NCI-H82 treated with DMSO at 0.1 percent for 48 hours (cell line): Measurements from ENCODE around the gene ATCAY.
"Not testable (repeated sequence)": the region's sequence is repeated elsewhere in the genome, so short reads cannot be mapped to it uniquely, and the experiment has no call there.

ENCODE experiments used
- DNase-seq: peaks from one replicate; lab custom pipeline; 2025; ENCODE audit not compliant: unreplicated experiment; lab: John Stamatoyannopoulos, UW

Gene ATCAY

DNA sequence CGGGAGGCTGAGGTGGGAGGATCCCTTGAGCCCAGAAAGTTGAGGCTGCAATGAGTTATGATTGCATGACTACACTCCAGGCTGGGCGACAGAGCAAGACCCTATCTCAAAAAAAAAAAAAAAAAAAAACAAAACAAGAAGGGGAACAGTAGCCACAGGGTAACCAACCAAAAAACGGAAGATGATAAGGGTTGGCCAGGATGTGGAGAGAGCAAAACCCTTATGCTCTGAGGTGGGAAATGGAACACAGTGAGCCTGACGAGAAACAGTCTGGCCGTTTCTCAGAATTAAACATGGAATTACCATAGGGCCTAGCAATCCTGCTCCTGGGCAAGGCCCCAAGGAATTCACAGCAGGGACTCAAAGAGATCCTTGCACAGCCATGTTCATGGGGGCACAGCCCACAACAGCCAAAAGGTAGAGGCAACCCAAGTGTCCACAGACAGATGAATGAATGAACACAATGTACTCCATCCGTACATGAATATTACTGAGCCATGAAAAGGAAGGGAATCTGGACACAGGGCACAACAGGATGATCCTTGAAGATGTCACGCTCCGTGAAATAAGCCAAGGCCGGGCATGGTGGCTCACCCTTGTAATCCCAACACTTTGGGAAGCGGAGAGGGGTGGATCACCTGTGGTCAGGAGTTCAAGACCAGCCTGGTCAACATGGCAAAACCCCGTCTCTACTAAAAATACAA lies 63.7 kb downstream of the ATCAY start:
- DNase-seq = no peak

GRCh38 chr19:3945838-3946237 lies 65.4 kb downstream of the ATCAY start:
- no peak for DNase-seq

GRCh38 chr19:3947316-3947933 lies 66.9 kb downstream of the ATCAY start:
- DNase-seq = not testable (repeated sequence)

DNA sequence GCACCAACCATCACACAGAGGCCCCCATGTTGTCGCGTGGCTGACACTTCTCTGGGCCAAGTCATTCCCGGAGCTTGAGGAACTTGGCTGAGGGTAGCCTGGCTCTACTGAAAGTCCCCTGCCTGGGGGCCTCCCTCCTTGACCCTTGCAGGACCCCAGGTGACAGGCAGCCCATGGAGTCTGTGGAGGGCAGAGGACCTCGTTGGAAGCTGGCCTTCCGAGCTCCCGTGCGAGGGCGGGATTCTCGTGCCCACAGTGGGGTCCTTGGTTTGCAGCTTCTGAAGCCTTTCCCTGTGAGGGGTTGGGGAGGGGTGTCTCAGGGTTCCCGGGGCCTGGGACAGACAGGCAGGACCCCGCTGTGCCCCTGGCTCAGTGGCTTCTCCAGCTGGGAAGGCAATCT lies 68.8 kb downstream of the ATCAY start:
- DNase-seq = no peak

- no peak for DNase-seq
Observed at GRCh38 chr19:3949997-3950859, 69.7 kb downstream of the ATCAY start.

DNA sequence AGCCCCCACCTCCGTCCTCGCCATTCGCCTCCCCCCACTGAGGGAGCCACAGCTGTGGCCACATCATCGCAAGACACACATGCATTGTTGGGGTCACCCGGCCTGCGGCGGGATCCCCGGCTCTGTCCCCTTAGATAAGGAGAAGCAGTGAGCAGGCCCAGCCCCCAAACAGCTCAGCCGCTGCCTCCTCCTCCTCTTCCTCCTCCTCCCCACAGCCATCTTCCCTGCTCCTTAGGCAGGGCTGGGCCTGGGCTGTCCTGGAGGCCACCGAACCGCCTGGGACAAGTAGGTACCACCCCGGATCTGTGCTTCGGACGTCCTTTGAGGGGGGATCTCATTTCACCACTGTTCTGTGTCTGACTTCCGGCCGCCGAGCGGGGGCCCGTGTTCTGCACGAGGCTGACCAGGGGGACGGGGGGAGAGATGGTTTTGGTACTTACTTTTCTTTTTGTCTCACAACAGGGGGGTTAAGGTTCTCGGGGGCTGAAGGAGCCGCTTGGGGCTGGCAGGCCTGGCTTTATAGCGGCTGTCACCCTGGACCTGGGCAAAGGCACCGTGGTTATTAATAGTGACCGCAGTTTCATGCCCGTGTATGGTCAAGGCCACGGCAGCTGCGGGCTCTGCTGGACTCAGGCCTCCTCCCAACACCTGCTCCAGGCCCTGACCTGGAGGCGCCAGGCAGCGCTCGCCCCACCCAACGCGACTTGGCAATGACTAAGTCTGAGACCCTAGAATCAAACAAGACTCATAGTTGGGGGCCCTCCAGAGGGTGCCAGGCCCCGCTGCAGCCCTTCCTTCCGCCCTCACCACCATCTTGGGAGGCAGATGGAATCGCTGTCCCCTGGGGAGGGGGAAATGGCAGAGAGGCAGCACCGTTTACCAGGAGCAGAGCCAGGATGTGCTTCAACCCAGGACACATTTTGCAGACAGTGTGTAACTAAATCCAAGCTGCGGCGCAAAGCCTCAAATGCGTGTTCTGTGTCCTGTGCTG lies 70.7 kb downstream of the ATCAY start:
- no peak for DNase-seq

GRCh38 chr19:3952755-3953276 lies 72.3 kb downstream of the ATCAY start:
- DNase-seq = not testable (repeated sequence)

DNA sequence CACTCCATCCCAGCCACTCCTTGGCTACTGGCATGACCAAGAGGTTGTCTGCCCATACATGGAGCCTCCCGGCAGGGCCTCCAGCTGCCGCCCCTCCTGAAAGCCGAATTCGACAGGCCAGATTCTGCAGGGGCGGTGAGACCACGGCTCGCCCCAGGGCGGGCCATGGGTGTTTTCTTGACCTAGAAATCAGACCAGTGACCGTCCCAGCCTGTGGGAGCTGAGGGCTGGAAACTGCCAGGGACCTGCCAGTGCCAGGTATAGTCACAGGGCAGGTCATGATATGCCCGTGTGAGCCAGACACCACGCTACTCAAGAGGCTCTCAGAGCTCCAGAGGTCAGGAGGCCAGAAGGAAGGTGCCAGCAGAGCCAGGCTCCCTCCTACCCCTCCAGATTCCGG lies 73.6 kb downstream of the ATCAY start:
- no peak for DNase-seq

DNA sequence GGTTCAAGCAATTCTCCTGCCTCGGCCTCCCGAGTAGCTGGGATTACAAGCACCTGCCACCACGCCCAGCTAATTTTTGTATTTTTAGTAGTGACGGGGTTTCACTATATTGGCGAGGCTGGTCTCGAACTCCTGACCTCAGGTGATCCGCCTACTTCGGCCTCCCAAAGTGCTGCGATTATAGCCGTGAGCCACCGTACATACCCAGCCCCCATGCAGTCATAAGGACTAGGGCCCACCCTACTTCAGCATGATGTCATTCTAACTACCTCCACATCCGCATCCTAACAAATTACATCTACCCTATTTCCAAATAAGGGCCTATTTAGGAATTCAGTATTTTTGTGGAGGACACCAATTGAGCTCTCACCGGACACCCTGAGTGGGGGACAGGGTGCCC lies 74.8 kb downstream of the ATCAY start:
- not testable (repeated sequence) for DNase-seq

DNA sequence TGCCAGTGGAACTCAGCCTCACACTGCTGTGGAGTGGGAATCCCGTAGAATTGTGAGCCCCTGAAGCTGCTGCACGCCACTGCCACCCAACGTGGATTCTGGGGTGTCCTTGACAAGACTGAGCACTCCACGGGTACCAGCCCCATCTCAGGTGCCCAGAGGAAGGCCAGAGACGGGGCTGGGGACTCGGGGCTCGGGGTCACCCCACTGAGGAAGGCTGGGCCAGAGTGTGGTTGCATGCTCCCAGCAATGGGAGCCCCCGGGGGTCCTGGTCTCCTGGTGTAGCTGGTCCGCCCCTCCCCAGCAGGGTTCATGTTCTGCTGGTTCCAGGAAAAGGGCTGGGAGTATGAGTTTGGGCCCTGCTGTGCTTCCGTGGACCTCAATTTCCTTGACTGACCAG lies 75.2 kb downstream of the ATCAY start:
- no peak for DNase-seq

- no peak for DNase-seq
Observed at GRCh38 chr19:3958836-3959765, 78.6 kb downstream of the ATCAY start.

DNA sequence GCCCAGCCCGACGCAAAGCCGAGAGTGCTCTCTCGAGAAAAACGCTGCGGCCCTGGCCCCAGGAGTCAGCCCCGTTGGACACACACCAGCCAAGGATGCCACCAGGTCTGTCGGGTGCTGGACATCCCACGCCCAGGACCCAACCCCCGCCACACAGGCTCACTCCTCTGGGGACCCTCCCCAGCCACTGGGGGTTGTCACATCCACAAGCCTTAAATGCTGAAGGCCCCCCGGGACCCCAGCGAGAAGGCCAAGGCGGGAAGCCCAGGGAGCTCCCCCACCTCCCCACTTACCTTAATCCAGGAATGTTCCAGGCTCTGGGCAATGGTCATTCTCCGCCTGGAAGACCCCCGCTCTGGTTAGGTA lies 79.3 kb downstream of the ATCAY start:
- no peak for DNase-seq

DNA sequence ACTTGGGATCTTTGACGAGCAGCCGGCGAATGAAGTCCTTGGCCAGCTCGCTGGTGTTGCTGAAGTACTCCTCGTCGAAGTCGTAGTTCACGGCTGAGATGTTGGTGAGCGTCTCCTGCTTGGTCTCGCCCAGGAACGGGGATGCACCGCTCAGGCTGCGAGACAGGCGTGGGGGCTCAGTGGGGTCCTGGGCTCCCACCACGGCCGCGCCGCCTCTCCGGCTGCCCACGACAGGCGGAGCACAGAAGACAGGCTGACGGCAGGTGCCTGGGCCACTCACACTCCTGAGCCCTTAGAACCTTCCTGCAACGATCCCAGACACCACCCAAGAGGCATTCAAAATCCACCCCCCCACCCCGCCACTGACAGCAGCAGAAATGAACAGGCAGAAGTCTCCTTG lies 80.5 kb downstream of the ATCAY start:
- DNase-seq = no peak

DNA sequence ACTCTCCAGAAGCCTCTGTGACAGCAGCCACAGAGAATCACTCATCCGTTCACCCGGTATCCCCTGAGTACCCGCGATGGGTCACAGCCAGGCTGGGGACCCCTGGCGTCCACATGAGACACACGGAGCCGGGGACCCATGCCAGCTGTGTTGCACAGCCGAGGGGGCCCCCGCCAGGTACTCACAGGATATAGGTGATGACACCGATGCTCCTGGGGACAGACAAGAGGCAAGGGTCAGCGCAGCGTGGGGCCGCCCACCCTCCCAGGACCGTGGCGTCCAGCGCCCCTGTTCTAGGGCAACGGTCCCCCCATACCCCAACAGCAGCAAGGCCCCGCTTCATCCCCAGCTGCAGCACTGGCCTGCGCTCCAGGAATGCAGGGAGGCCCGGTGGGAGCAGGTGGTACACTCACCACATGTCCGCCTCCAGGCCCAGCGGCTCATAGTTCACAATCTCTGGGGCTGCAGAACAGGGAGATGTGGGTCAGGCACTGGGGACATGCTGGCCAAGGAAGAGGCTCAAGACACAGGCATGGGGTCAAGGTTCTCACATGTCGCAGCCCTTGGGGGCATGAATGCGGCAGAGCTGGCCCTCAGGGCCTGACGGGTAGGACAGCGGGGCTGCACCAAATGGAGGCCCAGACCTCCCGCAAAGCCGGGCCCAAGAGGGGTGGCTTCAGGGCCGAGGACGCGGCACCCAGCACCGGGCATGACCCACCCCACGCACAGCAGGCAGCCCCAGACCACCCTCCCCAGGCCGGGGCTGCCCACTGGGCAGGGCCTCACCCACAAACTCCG lies 83.2 kb downstream of the ATCAY start:
- no peak for DNase-seq

GRCh38 chr19:3964256-3965194 lies 84.0 kb downstream of the ATCAY start:
- DNase-seq = no peak

- no peak for DNase-seq
Observed at GRCh38 chr19:3966051-3967017, 85.8 kb downstream of the ATCAY start.
